Esophagus squamous epithelium (tissue), 4 donors: ENCODE data around the gene USP17L15.
"Not testable (repeated sequence)": the region's sequence is repeated elsewhere in the genome, so short reads cannot be mapped to it uniquely, and the experiment has no call there.

Experiments used
- CTCF ChIP-seq, 6 experiments: fragments of 450-650 bp in 4 of 6; fragments of 200-600 bp in 2 of 6; sonication (generic) in 2 of 6; IDR thresholded peaks; one replicate each; pipeline ENCODE4 v1.5.1; 2016 to 2019; ENCODE audit warnings: antibody characterized with exemption in 6 of 6, mild to moderate bottlenecking in 4 of 6, moderate library complexity in 4 of 6
- POLR2A ChIP-seq, 4 donors: fragments of 450-650 bp; IDR thresholded peaks; one replicate each; pipeline ENCODE4 v1.6.1; 2017; ENCODE audit warnings: antibody characterized with exemption in 4 of 4, mild to moderate bottlenecking in 4 of 4, moderate library complexity in 3 of 4

- TF ChIP-seq CTCF, POLR2A (IDR thresholded peaks at IDR 0.05): not testable (repeated sequence)
Observed at GRCh38 chr4:9238461-9238860, 4.3 kb downstream of the USP17L15 start.
